Measurements from ENCODE around the gene ARF1. TPM values are rescaled to one million over a fixed set of nuclear protein-coding genes. Genes with fewer than 3 reads are reported as not detected.

ARF1 gene
- total and polyA plus RNA-seq, 2 of the 8 experiments (the other 6 are each of a cell fraction or from before 2014, with no cell fraction given) = 265 to 471 TPM

DNA sequence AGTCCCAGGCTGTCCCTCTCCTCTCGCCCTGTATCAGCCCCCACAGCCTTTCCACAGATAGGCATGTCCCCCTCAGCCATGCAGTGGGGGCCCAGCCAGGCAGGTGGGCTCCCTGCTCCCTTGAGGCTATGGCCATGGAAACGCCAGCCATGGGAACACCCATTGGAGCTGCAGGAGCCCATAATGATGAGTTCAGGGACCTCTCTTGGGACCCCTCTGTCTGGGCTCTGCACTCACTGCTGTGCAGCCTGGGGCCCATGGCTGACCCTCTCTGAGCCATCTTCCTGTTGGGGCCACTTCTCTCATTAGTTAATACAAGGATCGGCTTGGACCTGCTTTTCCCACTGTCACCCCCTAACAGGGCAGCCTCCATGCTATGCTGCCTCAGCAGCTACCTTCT is 42.5 kb upstream of the ARF1 start:
- Histone ChIP-seq H3K27ac (ENCODE audit: low read depth, low read length) (no peak overlapping the region), H3K14ac (ENCODE audit: insufficient read length) (no peak overlapping the region), H3K79me2 (ENCODE audit: control insufficient read depth in 1 of 2, insufficient read depth in 2 of 2, low read length in 2 of 2) (no peaks in the 10 kb centered on the region), H2BK5ac (ENCODE audit: low read depth, low read length) (no peak overlapping the region), H2BK12ac (ENCODE audit: low read depth, low read length) (no peak overlapping the region), H2BK120ac (replicated peaks; ENCODE audit: low read depth, low read length) (no peak overlapping the region), H3K79me1 (ENCODE audit: low read depth, low read length) (no peaks in the 10 kb centered on the region), H3K4ac (replicated peaks; ENCODE audit: insufficient read length, low read depth, low read length) (no peak overlapping the region), H3K4me3 (ENCODE audit: extremely low read depth in 1 of 4, insufficient read depth in 2 of 4, low read depth in 3 of 4, low read length in 4 of 4) (no peak overlapping the region), H2AK5ac (ENCODE audit: low read depth, low read length) (no peak overlapping the region), H3K36me3 (ENCODE audit: control insufficient read depth in 2 of 4, insufficient read depth in 4 of 4, low read length in 3 of 4) (no peaks in the 10 kb centered on the region), H3K56ac (replicated peaks; ENCODE audit: insufficient read length, low read depth, low read length) (no peak overlapping the region), H4K91ac (replicated peaks; ENCODE audit: insufficient read length, low read length) (no peak overlapping the region), H4K5ac (ENCODE audit: insufficient read length, low read depth, low read length) (no peak overlapping the region), H2AFZ (ENCODE audit: low read length) (no peak overlapping the region), H3K27me3 (replicated peaks in 1 of 4; ENCODE audit: control insufficient read depth in 3 of 4, extremely low read depth in 1 of 4, insufficient read depth in 3 of 4, low read length in 3 of 4) (peaks cover 12 to 68% (median 50%) of the 10 kb centered on the region in 4 experiments), H4K8ac (ENCODE audit: extremely low read depth, insufficient read depth, low read length) (no peak overlapping the region), H3K23me2 (ENCODE audit: low read depth, low read length) (peaks cover 19% of the 10 kb centered on the region; the same call in 1 of the 2 replicates), H3K4me2 (ENCODE audit: insufficient read depth in 1 of 2, low read depth in 2 of 2, low read length in 2 of 2) (no peak overlapping the region), H4K20me1 (replicated peaks in 1 of 2; ENCODE audit: control insufficient read depth in 1 of 2, insufficient read depth in 2 of 2, low read length in 2 of 2) (peaks cover 1 to 7% of the 10 kb centered on the region in 2 experiments), H3K23ac (ENCODE audit: insufficient read length) (no peak overlapping the region), H3K18ac (ENCODE audit: extremely low read depth, low read length) (no peak overlapping the region), H2BK15ac (ENCODE audit: low read length) (no peak overlapping the region), H3K4me1 (replicated peaks in 1 of 4; ENCODE audit: control insufficient read depth in 3 of 4, insufficient read depth in 4 of 4, low read length in 3 of 4) (peaks cover 0 to 13% (median 7%) of the 10 kb centered on the region in 4 experiments; a peak in 6 of 7 replicates), H2BK20ac (ENCODE audit: low read length) (no peak overlapping the region), H3K9me3 (ENCODE audit: insufficient read depth in 2 of 2, low read depth in 1 of 2, low read length in 1 of 2) (no peaks in the 10 kb centered on the region), H3K9ac (replicated peaks in 1 of 4; ENCODE audit: extremely low read depth in 1 of 4, low read depth in 3 of 4, low read length in 3 of 4) (no peak overlapping the region)
- DNase-seq (ENCODE audit: low read depth in 1 of 2, low spot score in 2 of 2) (peak in 1 of 2 experiments; percentile 19), FAIRE-seq (no peak)
- TF ChIP-seq CBX5 (IDR thresholded peaks at IDR 0.05; ENCODE audit: low read depth, low read length) (no peak), POU5F1 (IDR thresholded peaks at IDR 0.05; ENCODE audit: low read depth, low read length) (no peak), FOSL1 (IDR thresholded peaks at IDR 0.05; ENCODE audit: insufficient read depth, low read depth, low read length) (no peak), BCL11A (IDR thresholded peaks at IDR 0.05; ENCODE audit: low read depth in 2 of 2, low read length in 2 of 2) (no peak), KDM5A (IDR thresholded peaks at IDR 0.05; ENCODE audit: low read length) (no peak), RFX5 (IDR thresholded peaks at IDR 0.05; ENCODE audit: borderline replicate concordance, low read depth, low read length) (no peak), CEBPB (IDR thresholded peaks at IDR 0.05; ENCODE audit: low read depth, low read length) (no peak)
- TF ChIP-seq, protein P1, sequence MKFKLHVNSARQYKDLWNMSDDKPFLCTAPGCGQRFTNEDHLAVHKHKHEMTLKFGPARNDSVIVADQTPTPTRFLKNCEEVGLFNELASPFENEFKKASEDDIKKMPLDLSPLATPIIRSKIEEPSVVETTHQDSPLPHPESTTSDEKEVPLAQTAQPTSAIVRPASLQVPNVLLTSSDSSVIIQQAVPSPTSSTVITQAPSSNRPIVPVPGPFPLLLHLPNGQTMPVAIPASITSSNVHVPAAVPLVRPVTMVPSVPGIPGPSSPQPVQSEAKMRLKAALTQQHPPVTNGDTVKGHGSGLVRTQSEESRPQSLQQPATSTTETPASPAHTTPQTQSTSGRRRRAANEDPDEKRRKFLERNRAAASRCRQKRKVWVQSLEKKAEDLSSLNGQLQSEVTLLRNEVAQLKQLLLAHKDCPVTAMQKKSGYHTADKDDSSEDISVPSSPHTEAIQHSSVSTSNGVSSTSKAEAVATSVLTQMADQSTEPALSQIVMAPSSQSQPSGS (IDR thresholded peaks at IDR 0.05; ENCODE audit: low read length) = no peak
- ChIA-PET POLR2A (ENCODE audit: partially characterized antibody) (no interaction called here), CTCF (ENCODE audit: partially characterized antibody) (interaction anchor here (1.1 to 4.4 kb wide), 4 partner anchors 12 to 35 kb away, joined by 3 to 20 read pairs (median 4); partner anchors contain the start of gene WNT3A)
- WGBS, 2 experiments (ENCODE audit: extremely low coverage in 1 of 2, insufficient coverage in 1 of 2, insufficient read length in 1 of 2, insufficient replicate concordance in 2 of 2, low coverage in 1 of 2, low lambda C conversion rate in 2 of 2, missing lambda C conversion rate in 1 of 2) = 86% methylated on average over 3 of the region's 3 CpGs; no CpG with 5 or more reads in 1 of the 2 experiments
